Fibroblast of lung (primary cell): ENCODE data around the gene RNASE7.

Experiments used
- EZH2 ChIP-seq: IDR thresholded peaks from 2 replicates; pipeline ENCODE4 v1.5.1; 2012; ENCODE audit warnings: low read length, control low read depth, mild to moderate bottlenecking; ENCODE audit errors: missing control alignments
- TF ChIP-seq, protein P1 (sequence below), 2 donors: IDR thresholded peaks in 1 of 2; conservative IDR thresholded peaks in 1 of 2; 1 replicate in 1 of 2; 2 replicates in 1 of 2; pipeline ENCODE4 v1.5.1; 2011 to 2012; ENCODE audit warnings: low read length in 2 of 2, control low read depth in 1 of 2, inconsistent platforms in 1 of 2, low read depth in 1 of 2, mild to moderate bottlenecking in 1 of 2

DNA sequence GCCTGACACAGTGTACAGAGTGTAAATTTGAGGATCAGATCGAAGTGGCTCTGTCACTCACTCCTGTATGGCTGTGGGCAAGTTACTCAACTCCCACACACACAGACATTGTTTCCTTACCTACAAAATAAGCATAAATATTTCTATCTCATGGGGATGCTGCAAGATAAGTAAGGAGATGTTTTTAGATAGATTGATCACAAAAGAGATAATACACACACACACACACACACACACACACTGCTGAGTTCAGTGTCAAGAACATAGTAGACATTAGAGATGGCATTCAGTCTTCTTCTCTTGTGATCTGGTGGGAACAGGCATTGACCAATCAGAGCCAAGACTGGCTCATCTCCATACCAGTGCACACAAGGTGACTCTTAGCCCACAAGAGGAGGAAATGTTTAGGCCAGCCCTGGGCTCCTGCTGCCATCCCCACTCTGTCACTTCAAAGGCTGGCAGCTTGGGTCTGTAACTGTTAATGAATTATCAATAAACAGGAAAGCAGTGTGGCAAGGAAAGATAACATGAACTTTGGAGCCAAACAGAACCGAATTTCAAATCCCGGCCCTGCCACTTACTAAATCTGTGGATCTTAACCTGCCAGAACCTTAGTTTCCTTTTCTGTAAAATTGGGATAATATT, 12.1 kb downstream of the RNASE7 start:
- no peak for TF ChIP-seq EZH2
- TF ChIP-seq, protein P1, sequence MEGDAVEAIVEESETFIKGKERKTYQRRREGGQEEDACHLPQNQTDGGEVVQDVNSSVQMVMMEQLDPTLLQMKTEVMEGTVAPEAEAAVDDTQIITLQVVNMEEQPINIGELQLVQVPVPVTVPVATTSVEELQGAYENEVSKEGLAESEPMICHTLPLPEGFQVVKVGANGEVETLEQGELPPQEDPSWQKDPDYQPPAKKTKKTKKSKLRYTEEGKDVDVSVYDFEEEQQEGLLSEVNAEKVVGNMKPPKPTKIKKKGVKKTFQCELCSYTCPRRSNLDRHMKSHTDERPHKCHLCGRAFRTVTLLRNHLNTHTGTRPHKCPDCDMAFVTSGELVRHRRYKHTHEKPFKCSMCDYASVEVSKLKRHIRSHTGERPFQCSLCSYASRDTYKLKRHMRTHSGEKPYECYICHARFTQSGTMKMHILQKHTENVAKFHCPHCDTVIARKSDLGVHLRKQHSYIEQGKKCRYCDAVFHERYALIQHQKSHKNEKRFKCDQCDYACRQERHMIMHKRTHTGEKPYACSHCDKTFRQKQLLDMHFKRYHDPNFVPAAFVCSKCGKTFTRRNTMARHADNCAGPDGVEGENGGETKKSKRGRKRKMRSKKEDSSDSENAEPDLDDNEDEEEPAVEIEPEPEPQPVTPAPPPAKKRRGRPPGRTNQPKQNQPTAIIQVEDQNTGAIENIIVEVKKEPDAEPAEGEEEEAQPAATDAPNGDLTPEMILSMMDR (conservative IDR thresholded peaks at IDR 0.05 in 1 of 2, IDR thresholded peaks at IDR 0.05 in 1 of 2; ENCODE audit: low read depth in 1 of 2, low read length in 2 of 2), result no peak
